WTC11 (cell line): Measurements from ENCODE around the gene S100A7. TPM values are rescaled to one million over a fixed set of nuclear protein-coding genes. Genes with fewer than 3 reads are reported as not detected.

ENCODE experiments used
- ATAC-seq: fragments of 200-7000 bp; cut with Tn5 transposase; 2 replicates; pipeline ENCODE4 v1.10.0; 2021; ENCODE audit warnings: mild to moderate bottlenecking, moderate library complexity
- CTCF ChIA-PET: fragments of 300-600 bp; sonication (Branson Sonifier 250); formaldehyde crosslinking; loops from one replicate; lab custom pipeline; 2021; ENCODE audit warnings: antibody characterized with exemption; lab: Charles Lee
- POLR2A ChIA-PET: fragments of 350-600 bp; sonication (Branson Sonifier 250); formaldehyde crosslinking; loops from one replicate; lab custom pipeline; 2021; ENCODE audit warnings: antibody characterized with exemption; lab: Charles Lee
- DNase-seq: peaks from one replicate; pipeline ENCODE4 v3.0.0; 2021; ENCODE audit warnings: low spot score
- H3K27ac Mint-ChIP-seq: 2 replicates; pipeline ENCODE4 v1.8.0; 2021; ENCODE audit warnings: mixed read lengths
- H3K27me3 Mint-ChIP-seq: 2 replicates; pipeline ENCODE4 v1.8.0; 2021; ENCODE audit warnings: low read depth, mild to moderate bottlenecking, moderate library complexity, mixed read lengths
- H3K36me3 Mint-ChIP-seq: 2 replicates; pipeline ENCODE4 v1.8.0; 2021; ENCODE audit warnings: mixed read lengths
- H3K4me1 Mint-ChIP-seq: 2 replicates; pipeline ENCODE4 v1.8.0; 2022; ENCODE audit warnings: mixed read lengths
- H3K4me3 Mint-ChIP-seq: 2 replicates; pipeline ENCODE4 v1.8.0; 2021; ENCODE audit warnings: mild to moderate bottlenecking, moderate library complexity, mixed read lengths
- H3K9me3 Mint-ChIP-seq: 2 replicates; pipeline ENCODE4 v1.8.0; 2021; ENCODE audit warnings: mixed read lengths
- ERG ChIP-seq: fragments of 250-450 bp; sonication (Bioruptor Pico); IDR thresholded peaks from 2 replicates; pipeline ENCODE4 v1.8.0; 2021; ENCODE audit warnings: mild to moderate bottlenecking
- FOXJ3 ChIP-seq: sonication (generic); formaldehyde crosslinking; IDR thresholded peaks from 2 replicates; pipeline ENCODE4 v1.9.0; 2021; ENCODE audit warnings: missing genetic modification reagents, mild to moderate bottlenecking, borderline replicate concordance
- JUN ChIP-seq: sonication (generic); formaldehyde crosslinking; IDR thresholded peaks from 2 replicates; pipeline ENCODE4 v1.8.0; 2023; ENCODE audit warnings: mild to moderate bottlenecking, missing genetic modification reagents
- MYBL2 ChIP-seq: sonication (generic); formaldehyde crosslinking; IDR thresholded peaks from 2 replicates; pipeline ENCODE4 v1.8.1; 2023; ENCODE audit warnings: mild to moderate bottlenecking, moderate library complexity, missing genetic modification reagents
- NFATC4 ChIP-seq: fragments of 250-450 bp; sonication (Bioruptor Pico); IDR thresholded peaks from 2 replicates; pipeline ENCODE4 v1.9.0; 2021; ENCODE audit warnings: mild to moderate bottlenecking
- NFYB ChIP-seq: sonication (generic); formaldehyde crosslinking; conservative IDR thresholded peaks from 2 replicates; pipeline ENCODE4 v1.8.0; 2022; ENCODE audit warnings: low read depth, missing genetic modification reagents
- OVOL2 ChIP-seq: fragments of 250-450 bp; sonication (Bioruptor Pico); IDR thresholded peaks from 2 replicates; pipeline ENCODE4 v1.9.0; 2021; ENCODE audit warnings: mild to moderate bottlenecking, borderline replicate concordance
- PREB ChIP-seq: sonication (generic); formaldehyde crosslinking; IDR thresholded peaks from 2 replicates; pipeline ENCODE4 v1.8.1; 2022; ENCODE audit warnings: mild to moderate bottlenecking, missing genetic modification reagents, moderate library complexity, borderline replicate concordance
- RELA ChIP-seq: sonication (generic); formaldehyde crosslinking; IDR thresholded peaks from 2 replicates; pipeline ENCODE4 v1.8.1; 2022; ENCODE audit warnings: missing genetic modification reagents, mild to moderate bottlenecking, borderline replicate concordance
- SMAD3 ChIP-seq: sonication (generic); formaldehyde crosslinking; IDR thresholded peaks from 2 replicates; pipeline ENCODE4 v1.8.0; 2022; ENCODE audit warnings: missing genetic modification reagents, mild to moderate bottlenecking, borderline replicate concordance
- TCF7 ChIP-seq: sonication (generic); formaldehyde crosslinking; IDR thresholded peaks from 2 replicates; pipeline ENCODE4 v1.8.0; 2022; ENCODE audit warnings: mild to moderate bottlenecking, low read depth, missing genetic modification reagents, moderate library complexity
- TEAD1 ChIP-seq: sonication (generic); formaldehyde crosslinking; IDR thresholded peaks from 2 replicates; pipeline ENCODE4 v1.8.0; 2022; ENCODE audit warnings: mild to moderate bottlenecking, missing genetic modification reagents
- ZNF219 ChIP-seq: sonication (generic); formaldehyde crosslinking; IDR thresholded peaks from 2 replicates; pipeline ENCODE4 v1.8.0; 2023; ENCODE audit warnings: missing genetic modification reagents, mild to moderate bottlenecking, borderline replicate concordance
- ZNF317 ChIP-seq: sonication (generic); formaldehyde crosslinking; IDR thresholded peaks from 2 replicates; pipeline ENCODE4 v1.8.1; 2023; ENCODE audit warnings: low read depth, mild to moderate bottlenecking, moderate library complexity, missing genetic modification reagents, borderline replicate concordance
- ZNF512 ChIP-seq: sonication (generic); formaldehyde crosslinking; IDR thresholded peaks from 2 replicates; pipeline ENCODE4 v1.8.1; 2022; ENCODE audit warnings: missing genetic modification reagents, borderline replicate concordance
- ZNF532 ChIP-seq: fragments of 250-450 bp; sonication (Bioruptor Pico); IDR thresholded peaks from 2 replicates; pipeline ENCODE4 v1.9.0; 2021; ENCODE audit warnings: mild to moderate bottlenecking, borderline replicate concordance
- total RNA-seq: library from RNA; stranded (reverse); gene quantifications from 3 replicates; pipeline ENCODE4 v1.2.3, GENCODE V29; 2021
- TF ChIP-seq, protein P1 (sequence below): fragments of 200-600 bp; IDR thresholded peaks from 2 replicates; pipeline ENCODE4 v1.8.0; 2022; ENCODE audit warnings: antibody characterized with exemption
- TF ChIP-seq, protein P2 (sequence below): sonication (generic); formaldehyde crosslinking; IDR thresholded peaks from 2 replicates; pipeline ENCODE4 v1.8.1; 2022; ENCODE audit warnings: mild to moderate bottlenecking, moderate library complexity, missing genetic modification reagents

Gene S100A7
- total RNA-seq, 1 experiment from 2014 or later: not detected

GRCh38 chr1:153509729-153510354, 49.4 kb upstream of the S100A7 start:
- ChIA-PET POLR2A (no interaction called here), CTCF (interaction anchor here (0.7 to 5.5 kb wide), 16 partner anchors 8 to 188 kb away, joined by 3 to 36 read pairs (median 8); partner anchors contain the start of genes CHTOP, S100A1, S100A13 and S100A6)
- Mint-ChIP-seq H3K36me3 (no peaks in the 10 kb centered on the region), H3K27ac (no peak overlapping the region), H3K27me3 (peaks cover 27% of the 10 kb centered on the region), H3K9me3 (no peaks in the 10 kb centered on the region), H3K4me3 (no peak overlapping the region), H3K4me1 (peaks cover 3% of the 10 kb centered on the region; the same call in 1 of the 2 replicates)
- ATAC-seq (peak; percentile 29; the same call in 1 of the 2 replicates), DNase-seq (peak; percentile 62)
- TF ChIP-seq ERG (CRISPR knock-in tag): no peak
- TF ChIP-seq, protein P1, sequence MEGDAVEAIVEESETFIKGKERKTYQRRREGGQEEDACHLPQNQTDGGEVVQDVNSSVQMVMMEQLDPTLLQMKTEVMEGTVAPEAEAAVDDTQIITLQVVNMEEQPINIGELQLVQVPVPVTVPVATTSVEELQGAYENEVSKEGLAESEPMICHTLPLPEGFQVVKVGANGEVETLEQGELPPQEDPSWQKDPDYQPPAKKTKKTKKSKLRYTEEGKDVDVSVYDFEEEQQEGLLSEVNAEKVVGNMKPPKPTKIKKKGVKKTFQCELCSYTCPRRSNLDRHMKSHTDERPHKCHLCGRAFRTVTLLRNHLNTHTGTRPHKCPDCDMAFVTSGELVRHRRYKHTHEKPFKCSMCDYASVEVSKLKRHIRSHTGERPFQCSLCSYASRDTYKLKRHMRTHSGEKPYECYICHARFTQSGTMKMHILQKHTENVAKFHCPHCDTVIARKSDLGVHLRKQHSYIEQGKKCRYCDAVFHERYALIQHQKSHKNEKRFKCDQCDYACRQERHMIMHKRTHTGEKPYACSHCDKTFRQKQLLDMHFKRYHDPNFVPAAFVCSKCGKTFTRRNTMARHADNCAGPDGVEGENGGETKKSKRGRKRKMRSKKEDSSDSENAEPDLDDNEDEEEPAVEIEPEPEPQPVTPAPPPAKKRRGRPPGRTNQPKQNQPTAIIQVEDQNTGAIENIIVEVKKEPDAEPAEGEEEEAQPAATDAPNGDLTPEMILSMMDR: 0 out of 2 replicates have a peak, but pooled peaks have one; percentile 28

- TF ChIP-seq MYBL2 (CRISPR knock-in tag) (no peak), TCF7 (CRISPR knock-in tag) (no peak), PREB (CRISPR knock-in tag) (no peak), FOXJ3 (CRISPR knock-in tag) (no peak)
- TF ChIP-seq, all 79 proteins: peak for 0
- Mint-ChIP-seq H3K27me3 (peaks cover 19% of the 10 kb centered on the region), H3K4me3 (no peak overlapping the region), H3K4me1 (peaks cover 3% of the 10 kb centered on the region; the same call in 1 of the 2 replicates), H3K27ac (no peak overlapping the region), H3K9me3 (no peaks in the 10 kb centered on the region), H3K36me3 (no peaks in the 10 kb centered on the region)
- ChIA-PET POLR2A (no interaction called here), CTCF (interaction anchor here (1.0 to 5.5 kb wide), 8 partner anchors 14 to 154 kb away, joined by 3 to 33 read pairs (median 4); partner anchors contain the start of genes CHTOP, S100A13 and S100A4)
- DNase-seq (no peak), ATAC-seq (no peak)
Measured at GRCh38 chr1:153509036-153509435, 48.6 kb upstream of the S100A7 start.

DNA sequence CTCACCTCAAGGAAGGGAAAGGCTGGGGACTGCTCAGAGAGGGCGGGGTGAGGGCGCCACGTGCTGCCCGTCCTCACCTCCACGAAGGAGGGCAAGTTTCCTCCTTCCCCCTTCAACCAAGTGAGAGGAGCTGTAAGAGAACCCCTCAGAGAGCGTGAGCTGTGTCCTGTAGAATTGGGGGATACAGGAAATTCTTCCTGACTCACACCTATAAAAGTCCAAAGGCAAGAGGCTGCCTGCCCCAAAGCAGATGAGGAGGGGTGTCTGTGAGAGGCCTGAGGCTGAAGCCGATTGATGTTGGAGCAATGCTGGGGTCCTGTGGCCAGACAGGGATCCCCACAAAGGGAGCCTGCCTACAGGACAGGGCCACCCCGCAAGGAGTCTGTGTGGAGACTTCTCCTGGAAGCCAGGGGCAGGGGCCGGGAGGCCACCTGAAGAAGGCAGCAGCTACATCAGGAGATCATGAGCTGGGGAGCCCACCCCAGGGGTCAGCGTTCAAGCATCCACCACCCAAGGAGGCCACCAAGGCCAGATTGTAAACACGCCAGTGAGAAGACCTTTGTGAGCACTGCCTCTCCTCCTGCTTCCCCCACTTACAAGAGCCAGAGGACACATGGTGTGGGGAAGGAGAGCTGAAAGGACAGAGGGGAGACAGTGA, 47.6 kb upstream of the S100A7 start:
- H3K36me3 Mint-ChIP-seq: no peaks in the 10 kb centered on the region
- CTCF ChIA-PET: interaction anchor here (0.8 to 5.5 kb wide), 10 partner anchors 13 to 156 kb away, joined by 3 to 33 read pairs (median 4); partner anchors contain the start of genes CHTOP, S100A13 and S100A4
- H3K4me1 Mint-ChIP-seq: peaks cover 3% of the 10 kb centered on the region; the same call in 1 of the 2 replicates
- peaks cover 15% of the 10 kb centered on the region for H3K27me3 Mint-ChIP-seq
- DNase-seq (no peak), ATAC-seq (no peak)
- no peak overlapping the region for H3K27ac Mint-ChIP-seq
- H3K4me3 Mint-ChIP-seq: no peak overlapping the region
- POLR2A ChIA-PET: no interaction called here
- no peaks in the 10 kb centered on the region for H3K9me3 Mint-ChIP-seq
- TF ChIP-seq ZNF219 (CRISPR knock-in tag): no peak
- no peak for TF ChIP-seq ZNF532 (CRISPR knock-in tag)
- TF ChIP-seq, protein P2, sequence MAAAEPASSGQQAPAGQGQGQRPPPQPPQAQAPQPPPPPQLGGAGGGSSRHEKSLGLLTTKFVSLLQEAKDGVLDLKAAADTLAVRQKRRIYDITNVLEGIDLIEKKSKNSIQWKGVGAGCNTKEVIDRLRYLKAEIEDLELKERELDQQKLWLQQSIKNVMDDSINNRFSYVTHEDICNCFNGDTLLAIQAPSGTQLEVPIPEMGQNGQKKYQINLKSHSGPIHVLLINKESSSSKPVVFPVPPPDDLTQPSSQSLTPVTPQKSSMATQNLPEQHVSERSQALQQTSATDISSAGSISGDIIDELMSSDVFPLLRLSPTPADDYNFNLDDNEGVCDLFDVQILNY (CRISPR knock-in tag): no peak
- no peak for TF ChIP-seq TEAD1 (CRISPR knock-in tag)
- TF ChIP-seq JUN (CRISPR knock-in tag): no peak
- TF ChIP-seq ZNF317 (CRISPR knock-in tag): no peak
- no peak for TF ChIP-seq NFYB (CRISPR knock-in tag)
- no peak for TF ChIP-seq ZNF512
- TF ChIP-seq NFATC4 (CRISPR knock-in tag): no peak
- TF ChIP-seq OVOL2 (CRISPR knock-in tag): no peak
- no peak for TF ChIP-seq RELA (CRISPR knock-in tag)
- no peak for TF ChIP-seq SMAD3 (CRISPR knock-in tag)
